HG03108 (cell line): ENCODE results near the gene ANKRD27.

Source experiments
- ATAC-seq: cut with Tn5 transposase; IDR thresholded peaks from one replicate; pipeline ENCODE4 v1.9.1; 2021; ENCODE audit warnings: moderate library complexity; ENCODE audit not compliant: unreplicated experiment

ANKRD27 gene

GRCh38 chr19:32563761-32564160, 111.2 kb downstream of the ANKRD27 start:
- no peak for ATAC-seq

GRCh38 chr19:32558607-32559228, 116.3 kb downstream of the ANKRD27 start:
- ATAC-seq, result no peak

GRCh38 chr19:32555786-32556185, 119.2 kb downstream of the ANKRD27 start:
- ATAC-seq, result no peak

GRCh38 chr19:32550666-32551065, 124.3 kb downstream of the ANKRD27 start:
- ATAC-seq, result no peak
